ENCODE measurements around the gene ZNF263.

Gene ZNF263

GRCh38 chr16:3282730-3283542 lies at the start of gene ZNF263:
Gene ZNF263, plus strand, starts transcription at chr16:3283491. Its CDS starts 328 bp downstream, at chr16:3283819.
- peak; percentile 95 for DNase-seq

- no peak for DNase-seq
Observed at GRCh38 chr16:3234543-3234856, 48.8 kb upstream of the ZNF263 start.

GRCh38 chr16:3234857-3235561 lies 48.3 kb upstream of the ZNF263 start, which contains the start of gene ZNF200:
Gene ZNF200, minus strand, starts transcription at chr16:3235158. Its CDS starts 1,403 bp downstream, at chr16:3233755.
- DNase-seq: peak; percentile 93

GRCh38 chr16:3235856-3236669 lies 47.2 kb upstream of the ZNF263 start:
- DNase-seq: no peak

GRCh38 chr16:3241761-3242160 lies 41.5 kb upstream of the ZNF263 start:
- DNase-seq: no peak

GRCh38 chr16:3242709-3243108 lies 40.6 kb upstream of the ZNF263 start:
- DNase-seq: no peak

- DNase-seq: no peak
Observed at GRCh38 chr16:3243882-3244281, 39.4 kb upstream of the ZNF263 start.

- no peak for DNase-seq
Observed at GRCh38 chr16:3246002-3246401, 37.3 kb upstream of the ZNF263 start.

GRCh38 chr16:3246876-3247275 lies 36.4 kb upstream of the ZNF263 start:
- no peak for DNase-seq

GRCh38 chr16:3248596-3248995 lies 34.7 kb upstream of the ZNF263 start:
- DNase-seq: no peak

- DNase-seq: no peak
Observed at GRCh38 chr16:3249020-3249419, 34.3 kb upstream of the ZNF263 start.

- no peak for DNase-seq
Observed at GRCh38 chr16:3249451-3249850, 33.8 kb upstream of the ZNF263 start.

- no peak for DNase-seq
Observed at GRCh38 chr16:3252967-3253366, 30.3 kb upstream of the ZNF263 start.

- no peak for DNase-seq
Observed at GRCh38 chr16:3254309-3254708, 29.0 kb upstream of the ZNF263 start.

- no peak for DNase-seq
Observed at GRCh38 chr16:3256146-3256865, 27.0 kb upstream of the ZNF263 start, which contains the start of gene MEFV. Gene MEFV, minus strand, starts transcription at chr16:3256633. Its CDS starts 46 bp downstream, at chr16:3256587.

GRCh38 chr16:3256866-3257465 lies 26.3 kb upstream of the ZNF263 start:
- DNase-seq: no peak

GRCh38 chr16:3259836-3260235 lies 23.5 kb upstream of the ZNF263 start:
- DNase-seq: no peak

GRCh38 chr16:3262517-3262916 lies 20.8 kb upstream of the ZNF263 start:
- no peak for DNase-seq

GRCh38 chr16:3264137-3265036 lies 18.9 kb upstream of the ZNF263 start:
- peak; percentile 96 for DNase-seq

- DNase-seq: peak; percentile 9
Observed at GRCh38 chr16:3266873-3267537, 16.3 kb upstream of the ZNF263 start.

- no peak for DNase-seq
Observed at GRCh38 chr16:3268294-3268693, 15.0 kb upstream of the ZNF263 start.

All from NCI-H1436 (cell line).